Inflammatory macrophage treated with lipopolysaccharide for 4 hours (primary cell): Measurements from ENCODE around the gene AGPS.
"Not testable (repeated sequence)": the region's sequence is repeated elsewhere in the genome, so short reads cannot be mapped to it uniquely, and the experiment has no call there.

ENCODE experiments used
- DNase-seq: peaks from one replicate; pipeline ENCODE4 v3.0.0-alpha.2; 2020

The AGPS gene

GRCh38 chr2:177535000-177535399, 142.4 kb downstream of the AGPS start:
- DNase-seq, result no peak

- no peak for DNase-seq
Measured at GRCh38 chr2:177535958-177536504, 143.5 kb downstream of the AGPS start.

- no peak for DNase-seq
Measured at GRCh38 chr2:177537213-177537612, 144.6 kb downstream of the AGPS start.

GRCh38 chr2:177537636-177538035, 145.1 kb downstream of the AGPS start:
- DNase-seq, result no peak

GRCh38 chr2:177538323-177538722, 145.8 kb downstream of the AGPS start:
- DNase-seq, result no peak

- DNase-seq, result no peak
Measured at GRCh38 chr2:177540283-177540682, 147.7 kb downstream of the AGPS start.

- DNase-seq, result no peak
Measured at GRCh38 chr2:177541258-177541991, 148.9 kb downstream of the AGPS start.

- no peak for DNase-seq
Measured at GRCh38 chr2:177542396-177542795, 149.8 kb downstream of the AGPS start.

GRCh38 chr2:177543007-177543760, 150.6 kb downstream of the AGPS start:
- DNase-seq, result no peak

- no peak for DNase-seq
Measured at GRCh38 chr2:177545143-177545542, 152.6 kb downstream of the AGPS start.

- no peak for DNase-seq
Measured at GRCh38 chr2:177545981-177546585, 153.5 kb downstream of the AGPS start.

GRCh38 chr2:177547122-177547521, 154.5 kb downstream of the AGPS start:
- DNase-seq, result no peak

GRCh38 chr2:177547772-177548171, 155.2 kb downstream of the AGPS start:
- no peak for DNase-seq

GRCh38 chr2:177548636-177549035, 156.1 kb downstream of the AGPS start:
- DNase-seq, result no peak

GRCh38 chr2:177549171-177549570, 156.6 kb downstream of the AGPS start:
- no peak for DNase-seq

GRCh38 chr2:177550264-177551200, 158.0 kb downstream of the AGPS start:
- DNase-seq, result no peak

GRCh38 chr2:177551360-177551759, 158.8 kb downstream of the AGPS start:
- not testable (repeated sequence) for DNase-seq

GRCh38 chr2:177551989-177552421, 159.4 kb downstream of the AGPS start:
- DNase-seq, result no peak

GRCh38 chr2:177552422-177553175, 160.0 kb downstream of the AGPS start:
- DNase-seq, result peak; percentile 90

- DNase-seq, result peak; percentile 55
Measured at GRCh38 chr2:177553176-177553884, 160.8 kb downstream of the AGPS start.

GRCh38 chr2:177554365-177554764, 161.8 kb downstream of the AGPS start:
- DNase-seq, result no peak
